ENCODE measurements around the gene PSMB10.

Gene PSMB10

DNA sequence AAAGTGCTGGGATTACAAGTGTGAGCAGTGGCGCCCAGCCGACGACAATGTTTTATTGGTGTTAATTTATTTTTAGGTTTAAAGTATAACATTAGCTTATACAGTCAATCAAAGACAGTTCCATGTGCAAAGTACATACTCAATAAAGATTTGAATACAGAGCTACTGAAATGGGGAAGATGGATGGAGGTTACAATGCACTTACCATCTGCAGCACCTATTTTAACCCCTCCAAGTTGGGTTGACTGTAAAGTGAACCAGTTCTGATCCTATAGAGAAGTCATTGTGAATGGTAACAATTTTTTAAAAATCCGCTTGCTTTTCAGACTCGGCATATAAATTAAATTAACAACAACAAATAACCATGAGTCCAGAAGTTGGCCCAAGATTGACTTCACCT, 44.3 kb downstream of the PSMB10 start:
- no peak for DNase-seq (ENCODE audit: low read depth)

DNA sequence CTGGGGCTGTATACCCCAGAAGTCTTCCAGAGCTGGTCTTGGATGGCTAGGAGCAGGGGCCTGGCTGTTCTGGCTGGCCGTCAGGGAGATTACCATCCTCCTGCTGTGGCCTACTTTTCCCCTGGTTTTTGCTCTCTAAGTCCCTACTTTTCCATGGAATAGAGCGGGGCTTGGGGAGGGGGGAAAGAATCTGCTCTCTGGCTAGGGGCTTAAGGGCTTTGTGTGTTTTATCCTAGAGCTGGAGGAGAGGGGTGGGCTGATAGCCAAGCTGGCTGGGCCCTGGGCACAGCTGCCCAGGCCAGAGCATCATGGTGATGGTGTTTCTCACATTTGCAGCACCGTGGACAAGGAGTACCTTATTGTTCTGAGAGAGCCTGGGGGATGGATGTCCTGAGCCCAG, 48.3 kb downstream of the PSMB10 start:
- DNase-seq (ENCODE audit: low read depth) = no peak

DNA sequence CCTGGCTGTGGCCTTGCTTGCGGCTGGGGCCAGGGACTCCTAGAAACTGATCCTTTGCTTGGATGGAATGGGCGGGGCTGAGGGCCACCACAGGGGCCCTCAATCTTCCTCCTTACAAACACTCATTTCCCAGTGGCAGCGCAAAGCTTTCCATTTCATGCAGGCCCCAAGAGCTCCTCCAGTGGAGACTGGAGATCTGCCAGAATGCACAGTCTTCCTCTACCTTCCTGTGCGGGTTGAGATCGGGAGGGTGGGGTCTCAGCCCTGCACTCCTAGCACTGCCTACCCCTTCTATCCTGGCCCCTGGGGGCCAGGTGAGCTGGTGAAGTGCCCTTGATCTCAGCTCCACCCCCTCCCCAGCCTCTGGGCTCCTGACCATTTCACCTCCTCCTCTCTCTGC, 50.3 kb downstream of the PSMB10 start:
- DNase-seq (ENCODE audit: low read depth) = no peak

GRCh38 chr16:67885976-67886375, 50.7 kb downstream of the PSMB10 start:
- no peak for DNase-seq (ENCODE audit: low read depth)

- no peak for DNase-seq (ENCODE audit: low read depth)
Measured at GRCh38 chr16:67885545-67885944, 51.1 kb downstream of the PSMB10 start.

DNA sequence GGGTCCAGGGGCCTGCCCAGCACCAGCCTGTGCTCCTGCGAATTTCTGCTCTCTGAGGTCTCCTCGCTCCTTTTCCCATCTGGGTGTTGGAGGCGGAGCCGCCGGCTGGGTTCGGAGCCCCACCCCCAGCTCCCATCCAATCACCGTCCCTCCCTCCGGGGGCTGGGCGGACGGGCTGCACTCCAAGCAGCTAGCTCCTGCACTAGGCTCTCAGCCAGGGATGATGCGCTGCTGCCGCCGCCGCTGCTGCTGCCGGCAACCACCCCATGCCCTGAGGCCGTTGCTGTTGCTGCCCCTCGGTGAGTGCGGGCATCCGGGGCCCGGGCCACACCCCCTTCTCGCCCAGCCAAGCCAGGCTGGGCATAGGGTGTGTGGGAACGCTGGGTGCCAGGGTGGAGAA, 52.0 kb downstream of the PSMB10 start, which contains the start of gene NRN1L:
NRN1L (plus strand) TSS at position 202 of the 400 bp plus-strand sequence; CDS start at position 221, 19 bp downstream.
- no peak for DNase-seq (ENCODE audit: low read depth)
